Smooth muscle cell (in vitro differentiated cells): Measurements from ENCODE around the gene CACNB2. TPM values are rescaled to one million over a fixed set of nuclear protein-coding genes. Genes with fewer than 3 reads are reported as not detected.

Source experiments
- DNase-seq: peaks from one replicate; lab custom pipeline; 2025; ENCODE audit not compliant: unreplicated experiment; lab: John Stamatoyannopoulos, UW
- H2AFZ ChIP-seq: fragments of 200-600 bp; sonication (generic); 2 replicates; pipeline ENCODE4 v1.6.0; 2016; ENCODE audit warnings: antibody characterized with exemption, low read depth, mild to moderate bottlenecking
- H3F3A ChIP-seq: fragments of 200-600 bp; sonication (generic); 2 replicates; pipeline ENCODE4 v1.6.0; 2017; ENCODE audit warnings: antibody characterized with exemption, low read depth
- H3K27ac ChIP-seq: fragments of 200-600 bp; sonication (generic); 2 replicates; pipeline ENCODE4 v1.5.1; 2016; ENCODE audit warnings: low read depth, mild to moderate bottlenecking
- H3K27me3 ChIP-seq: fragments of 200-600 bp; sonication (generic); 2 replicates; pipeline ENCODE4 v1.6.1; 2016; ENCODE audit warnings: low read depth, mild to moderate bottlenecking
- H3K36me3 ChIP-seq: fragments of 200-600 bp; sonication (generic); 2 replicates; pipeline ENCODE4 v1.5.1; 2016; ENCODE audit warnings: low read depth
- H3K4me1 ChIP-seq: fragments of 200-600 bp; sonication (generic); 2 replicates; pipeline ENCODE4 v1.5.1; 2016; ENCODE audit warnings: low read depth
- H3K4me2 ChIP-seq: fragments of 200-600 bp; sonication (generic); 2 replicates; pipeline ENCODE4 v1.6.0; 2016; ENCODE audit warnings: mild to moderate bottlenecking
- H3K4me3 ChIP-seq: fragments of 200-600 bp; sonication (generic); 2 replicates; pipeline ENCODE4 v1.5.1; 2016; ENCODE audit warnings: mild to moderate bottlenecking
- H3K79me2 ChIP-seq: fragments of 200-600 bp; sonication (generic); 2 replicates; pipeline ENCODE4 v1.6.0; 2016; ENCODE audit warnings: low read depth, mild to moderate bottlenecking
- H3K9ac ChIP-seq: fragments of 200-600 bp; sonication (generic); 2 replicates; pipeline ENCODE4 v1.6.0; 2016; ENCODE audit warnings: low read depth
- H3K9me3 ChIP-seq: fragments of 200-600 bp; sonication (generic); replicated peaks from 2 replicates; pipeline ENCODE4 v1.5.1; 2016; ENCODE audit warnings: low read depth
- H4K20me1 ChIP-seq: fragments of 200-600 bp; sonication (generic); 2 replicates; pipeline ENCODE4 v1.6.0; 2016; ENCODE audit warnings: low read depth
- WGBS: methylation state at CpG from one replicate; pipeline ENCODE4 v1.1.7; 2016; ENCODE audit warnings: low lambda C conversion rate; 5-methylcytosine and 5-hydroxymethylcytosine counted together
- polyA plus RNA-seq: library from polyadenylated mRNA; unstranded; fragments of >200 nt; fragmentation: Nextera tagmentation; extraction: Ambion mirVana; gene quantifications from 2 replicates; pipeline ENCODE4 v1.2.1, GENCODE V29; 2016
- total RNA-seq: library from RNA; depleted of rRNA; stranded (reverse); fragments of >200 nt; gene quantifications from 2 replicates; pipeline ENCODE4 v1.2.3, GENCODE V29; 2014
- TF ChIP-seq, protein P1 (sequence below): fragments of 200-600 bp; sonication (generic); IDR thresholded peaks from 2 replicates; pipeline ENCODE4 v1.5.1; 2017; ENCODE audit warnings: borderline replicate concordance, mild to moderate bottlenecking, antibody characterized with exemption; ENCODE audit not compliant: insufficient read depth, poor library complexity, severe bottlenecking

Gene CACNB2
- total and polyA plus RNA-seq, 2 experiments from 2014 or later = 0.04 to 1.1 TPM

- Histone ChIP-seq H3K79me2 (no peaks in the 10 kb centered on the region), H3K27me3 (peaks cover 36% of the 10 kb centered on the region), H3K4me3 (no peak overlapping the region), H3K36me3 (no peaks in the 10 kb centered on the region), H3K9me3 (no peaks in the 10 kb centered on the region), H3K4me2 (no peak overlapping the region), H2AFZ (no peak overlapping the region), H4K20me1 (no peaks in the 10 kb centered on the region), H3K9ac (no peak overlapping the region), H3K4me1 (no peaks in the 10 kb centered on the region), H3F3A (no peaks in the 10 kb centered on the region), H3K27ac (no peak overlapping the region)
- TF ChIP-seq, protein P1, sequence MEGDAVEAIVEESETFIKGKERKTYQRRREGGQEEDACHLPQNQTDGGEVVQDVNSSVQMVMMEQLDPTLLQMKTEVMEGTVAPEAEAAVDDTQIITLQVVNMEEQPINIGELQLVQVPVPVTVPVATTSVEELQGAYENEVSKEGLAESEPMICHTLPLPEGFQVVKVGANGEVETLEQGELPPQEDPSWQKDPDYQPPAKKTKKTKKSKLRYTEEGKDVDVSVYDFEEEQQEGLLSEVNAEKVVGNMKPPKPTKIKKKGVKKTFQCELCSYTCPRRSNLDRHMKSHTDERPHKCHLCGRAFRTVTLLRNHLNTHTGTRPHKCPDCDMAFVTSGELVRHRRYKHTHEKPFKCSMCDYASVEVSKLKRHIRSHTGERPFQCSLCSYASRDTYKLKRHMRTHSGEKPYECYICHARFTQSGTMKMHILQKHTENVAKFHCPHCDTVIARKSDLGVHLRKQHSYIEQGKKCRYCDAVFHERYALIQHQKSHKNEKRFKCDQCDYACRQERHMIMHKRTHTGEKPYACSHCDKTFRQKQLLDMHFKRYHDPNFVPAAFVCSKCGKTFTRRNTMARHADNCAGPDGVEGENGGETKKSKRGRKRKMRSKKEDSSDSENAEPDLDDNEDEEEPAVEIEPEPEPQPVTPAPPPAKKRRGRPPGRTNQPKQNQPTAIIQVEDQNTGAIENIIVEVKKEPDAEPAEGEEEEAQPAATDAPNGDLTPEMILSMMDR = no peak
- WGBS = 38% methylated on average over 8 of the region's 8 CpGs
- no peak for DNase-seq
Measured at GRCh38 chr10:18136073-18136791, 4.0 kb upstream of the CACNB2 start.

- no peak for DNase-seq
- Histone ChIP-seq H3K4me1 (peaks cover 6% of the 10 kb centered on the region), H3K9ac (no peak overlapping the region), H3K4me3 (no peak overlapping the region), H2AFZ (no peak overlapping the region), H3K4me2 (no peak overlapping the region), H3K36me3 (no peaks in the 10 kb centered on the region), H3K27ac (no peak overlapping the region), H4K20me1 (no peaks in the 10 kb centered on the region), H3K79me2 (no peaks in the 10 kb centered on the region), H3K9me3 (no peaks in the 10 kb centered on the region), H3K27me3 (peaks cover 44% of the 10 kb centered on the region), H3F3A (no peaks in the 10 kb centered on the region)
- WGBS = 97% methylated on average over 1 of the region's 1 CpG
- TF ChIP-seq, protein P1 = no peak
Measured at GRCh38 chr10:18137111-18137510, 3.1 kb upstream of the CACNB2 start.

GRCh38 chr10:18140957-18141845, 977 bp downstream of the CACNB2 start:
- H2AFZ ChIP-seq = peak overlapping the region; percentile 75
- peaks cover 6% of the 10 kb centered on the region for H3K4me1 ChIP-seq
- no peaks in the 10 kb centered on the region for H3K79me2 ChIP-seq
- peak overlapping the region; percentile 62 for H3K4me3 ChIP-seq
- no peaks in the 10 kb centered on the region for H4K20me1 ChIP-seq
- H3K36me3 ChIP-seq = no peaks in the 10 kb centered on the region
- H3K9ac ChIP-seq = no peak overlapping the region
- H3K9me3 ChIP-seq = no peaks in the 10 kb centered on the region
- TF ChIP-seq, protein P1 = no peak
- WGBS = 2% methylated on average over 39 of the region's 41 CpGs
- H3K27me3 ChIP-seq = peaks cover 70% of the 10 kb centered on the region
- H3K4me2 ChIP-seq = peak overlapping the region; percentile 94
- H3F3A ChIP-seq = no peaks in the 10 kb centered on the region
- no peak for DNase-seq
- H3K27ac ChIP-seq = no peak overlapping the region
